Hepatocyte (in vitro differentiated cells): ENCODE measurements around the gene RIPOR2.

Source experiments
- EZH2 ChIP-seq: fragments of 200-600 bp; sonication (generic); IDR thresholded peaks from 2 replicates; pipeline ENCODE4 v1.6.1; 2016; ENCODE audit warnings: antibody characterized with exemption, mild to moderate bottlenecking, borderline replicate concordance
- TF ChIP-seq, protein P1 (sequence below): fragments of 200-600 bp; sonication (generic); IDR thresholded peaks from 2 replicates; pipeline ENCODE4 v1.5.1; 2016; ENCODE audit warnings: antibody characterized with exemption, mild to moderate bottlenecking; ENCODE audit not compliant: poor library complexity

DNA sequence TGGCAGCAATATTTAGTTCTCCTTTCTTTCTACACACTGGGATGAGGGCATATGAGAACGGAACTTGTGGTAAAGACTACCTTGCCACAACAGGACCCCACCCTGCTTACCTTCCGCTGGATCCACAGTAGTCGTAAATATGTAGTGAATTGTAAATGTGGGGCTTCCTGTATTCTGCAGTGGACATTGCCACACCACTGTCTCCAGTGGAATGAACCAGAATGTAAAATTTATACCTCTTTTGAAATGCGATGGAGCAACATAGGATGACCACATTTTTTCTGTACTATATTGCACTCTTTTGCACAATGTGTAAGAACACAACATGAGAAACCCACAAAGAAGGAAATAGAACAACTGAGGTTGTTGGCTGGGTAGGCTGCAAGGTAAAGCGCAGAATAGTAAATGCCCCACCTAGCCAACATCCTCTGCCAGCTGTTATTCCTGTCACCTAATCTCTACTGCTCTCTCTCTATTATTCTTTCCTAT, 16.1 kb upstream of the RIPOR2 start:
- TF ChIP-seq, protein P1, sequence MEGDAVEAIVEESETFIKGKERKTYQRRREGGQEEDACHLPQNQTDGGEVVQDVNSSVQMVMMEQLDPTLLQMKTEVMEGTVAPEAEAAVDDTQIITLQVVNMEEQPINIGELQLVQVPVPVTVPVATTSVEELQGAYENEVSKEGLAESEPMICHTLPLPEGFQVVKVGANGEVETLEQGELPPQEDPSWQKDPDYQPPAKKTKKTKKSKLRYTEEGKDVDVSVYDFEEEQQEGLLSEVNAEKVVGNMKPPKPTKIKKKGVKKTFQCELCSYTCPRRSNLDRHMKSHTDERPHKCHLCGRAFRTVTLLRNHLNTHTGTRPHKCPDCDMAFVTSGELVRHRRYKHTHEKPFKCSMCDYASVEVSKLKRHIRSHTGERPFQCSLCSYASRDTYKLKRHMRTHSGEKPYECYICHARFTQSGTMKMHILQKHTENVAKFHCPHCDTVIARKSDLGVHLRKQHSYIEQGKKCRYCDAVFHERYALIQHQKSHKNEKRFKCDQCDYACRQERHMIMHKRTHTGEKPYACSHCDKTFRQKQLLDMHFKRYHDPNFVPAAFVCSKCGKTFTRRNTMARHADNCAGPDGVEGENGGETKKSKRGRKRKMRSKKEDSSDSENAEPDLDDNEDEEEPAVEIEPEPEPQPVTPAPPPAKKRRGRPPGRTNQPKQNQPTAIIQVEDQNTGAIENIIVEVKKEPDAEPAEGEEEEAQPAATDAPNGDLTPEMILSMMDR: no peak
- TF ChIP-seq EZH2: no peak
